ENCODE data around the gene CACNA1G.

DNA sequence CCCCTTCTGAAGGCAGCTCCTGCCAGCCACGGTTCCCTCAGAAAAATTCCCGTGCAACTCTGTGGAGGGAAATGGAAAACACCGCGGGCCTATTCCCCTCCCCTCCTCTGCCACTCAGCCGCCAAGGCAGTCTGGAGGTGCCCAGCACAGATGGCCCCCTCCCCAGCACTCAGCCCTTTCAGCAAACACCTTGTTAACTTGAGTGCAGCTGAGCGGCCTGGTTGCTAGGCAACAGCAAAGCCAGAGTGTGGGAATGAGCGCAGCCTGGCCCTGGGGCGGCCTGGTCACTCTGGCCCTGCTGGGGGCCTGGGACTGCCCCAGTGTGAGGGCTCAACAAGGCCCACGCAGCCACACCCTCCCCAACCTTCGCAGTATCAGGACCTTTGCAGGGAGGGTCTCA is 32.8 kb downstream of the CACNA1G start:
- TF ChIP-seq GATA3 (IDR thresholded peaks at IDR 0.05; ENCODE audit: low read depth, low read length) (no peak), GATA2 (IDR thresholded peaks at IDR 0.05; ENCODE audit: low read depth, low read length) (no peak; the same call in 1 of the 2 replicates)

All from SH-SY5Y (cell line).